ENCODE measurements around the gene NUDT12.

GRCh38 chr5:103602438-103602837, 39.8 kb upstream of the NUDT12 start:
- TF ChIP-seq BACH2 (CRISPR knock-in tag; IDR thresholded peaks at IDR 0.05; ENCODE audit: borderline replicate concordance): no peak
- TF ChIP-seq RARB (CRISPR knock-in tag; IDR thresholded peaks at IDR 0.05): no peak
- no peak for TF ChIP-seq SNAI2 (CRISPR knock-in tag; IDR thresholded peaks at IDR 0.05)
- no peak for TF ChIP-seq CREB5 (CRISPR knock-in tag; IDR thresholded peaks at IDR 0.05; ENCODE audit: low read depth)
- TF ChIP-seq ZFP3 (CRISPR knock-in tag; IDR thresholded peaks at IDR 0.05): no peak
- no peak for TF ChIP-seq TOX (CRISPR knock-in tag; IDR thresholded peaks at IDR 0.05; ENCODE audit: borderline replicate concordance)
- no peak for TF ChIP-seq ESRRG (CRISPR knock-in tag; IDR thresholded peaks at IDR 0.05)
- TF ChIP-seq ZFP30 (CRISPR knock-in tag; IDR thresholded peaks at IDR 0.05): no peak
